HEK293 (cell line): ENCODE measurements around the gene HNRNPC.
"Not testable (repeated sequence)": the region's sequence is repeated elsewhere in the genome, so short reads cannot be mapped to it uniquely, and the experiment has no call there.

ENCODE experiments used
- CTCF ChIA-PET: fragments of 350-600 bp; formaldehyde crosslinking; extraction: SDS; loops from one replicate; lab custom pipeline; 2021; ENCODE audit warnings: antibody characterized with exemption; lab: Yijun Ruan, JAX
- POLR2A ChIA-PET: fragments of 300-600 bp; formaldehyde crosslinking; extraction: SDS; loops from one replicate; lab custom pipeline; 2020; ENCODE audit warnings: antibody characterized with exemption, inconsistent platforms; lab: Yijun Ruan, JAX
- H3K27ac ChIP-seq: fragments of 200-500 bp; sonication (Bioruptor generic); 2 replicates; pipeline ENCODE4 v1.5.1; 2014; ENCODE audit warnings: low read depth, low read length, control low read depth, inconsistent platforms; ENCODE audit errors: extremely low read depth
- H3K36me3 ChIP-seq, 2 experiments: fragments of 200-500 bp in 1 of 2; sonication (Bioruptor generic) in 1 of 2; 1 replicate in 1 of 2; 2 replicates in 1 of 2; pipeline ENCODE4 v1.5.1; 2014 to 2017; ENCODE audit warnings: inconsistent platforms in 2 of 2, low read length in 2 of 2; ENCODE audit not compliant: control insufficient read depth in 2 of 2, insufficient read depth in 1 of 2
- H3K4me1 ChIP-seq: fragments of 200-500 bp; sonication (Bioruptor generic); 2 replicates; pipeline ENCODE4 v1.5.1; 2014; ENCODE audit warnings: mild to moderate bottlenecking, low read length, inconsistent platforms; ENCODE audit not compliant: control insufficient read depth, insufficient read depth
- H3K4me3 ChIP-seq: 2 replicates; pipeline ENCODE4 v1.5.1; 2011; ENCODE audit warnings: low read depth, mild to moderate bottlenecking, control low read depth, low read length, moderate library complexity
- H3K9me3 ChIP-seq: fragments of 200-500 bp; sonication (Bioruptor generic); 2 replicates; pipeline ENCODE4 v1.5.1; 2014; ENCODE audit warnings: low read depth, low read length, inconsistent platforms; ENCODE audit not compliant: control insufficient read depth, insufficient read depth
- KLF17 ChIP-seq: fragments of 450-650 bp; formaldehyde crosslinking; IDR thresholded peaks from 2 replicates; pipeline ENCODE4 v1.5.1; 2016; ENCODE audit warnings: missing biosample characterization, missing genetic modification characterization
- KLF7 ChIP-seq: fragments of 450-650 bp; formaldehyde crosslinking; IDR thresholded peaks from 2 replicates; pipeline ENCODE4 v1.5.1; 2016; ENCODE audit warnings: missing biosample characterization, missing genetic modification characterization, borderline replicate concordance
- PRDM6 ChIP-seq: fragments of 450-650 bp; formaldehyde crosslinking; IDR thresholded peaks from 2 replicates; pipeline ENCODE4 v1.5.1; 2017; ENCODE audit warnings: missing biosample characterization, missing genetic modification characterization
- REST ChIP-seq: fragments of 450-650 bp; formaldehyde crosslinking; IDR thresholded peaks from 2 replicates; pipeline ENCODE4 v1.5.1; 2016; ENCODE audit warnings: missing biosample characterization, missing genetic modification characterization
- ZBTB48 ChIP-seq: fragments of 450-650 bp; formaldehyde crosslinking; IDR thresholded peaks from 2 replicates; pipeline ENCODE4 v1.5.1; 2016; ENCODE audit warnings: missing biosample characterization, missing genetic modification characterization
- ZNF169 ChIP-seq: fragments of 450-650 bp; formaldehyde crosslinking; IDR thresholded peaks from 2 replicates; pipeline ENCODE4 v1.5.1; 2016; ENCODE audit warnings: missing biosample characterization, missing genetic modification characterization
- ZNF175 ChIP-seq: fragments of 450-650 bp; formaldehyde crosslinking; IDR thresholded peaks from 2 replicates; pipeline ENCODE4 v1.5.1; 2016; ENCODE audit warnings: missing biosample characterization, missing genetic modification characterization
- ZNF211 ChIP-seq: fragments of 450-650 bp; formaldehyde crosslinking; IDR thresholded peaks from 2 replicates; pipeline ENCODE4 v1.5.1; 2016; ENCODE audit warnings: low read depth, missing biosample characterization, missing genetic modification characterization
- ZNF37A ChIP-seq: fragments of 450-650 bp; IDR thresholded peaks from 2 replicates; pipeline ENCODE4 v1.5.1; 2018; ENCODE audit warnings: missing biosample characterization, missing genetic modification characterization
- ZNF521 ChIP-seq: fragments of 450-650 bp; formaldehyde crosslinking; IDR thresholded peaks from 2 replicates; pipeline ENCODE4 v1.5.1; 2017; ENCODE audit warnings: missing biosample characterization, mild to moderate bottlenecking, missing genetic modification characterization
- ZNF558 ChIP-seq: fragments of 450-650 bp; formaldehyde crosslinking; IDR thresholded peaks from 2 replicates; pipeline ENCODE4 v1.5.1; 2016; ENCODE audit warnings: missing biosample characterization, missing genetic modification characterization
- ZNF561 ChIP-seq: fragments of 450-650 bp; IDR thresholded peaks from 2 replicates; pipeline ENCODE4 v1.5.1; 2018; ENCODE audit warnings: missing biosample characterization, missing genetic modification characterization, borderline replicate concordance
- ZNF571 ChIP-seq: fragments of 450-650 bp; formaldehyde crosslinking; IDR thresholded peaks from 2 replicates; pipeline ENCODE4 v1.5.0; 2017; ENCODE audit warnings: missing biosample characterization, missing genetic modification characterization
- ZNF623 ChIP-seq: fragments of 450-650 bp; formaldehyde crosslinking; IDR thresholded peaks from 2 replicates; pipeline ENCODE4 v1.5.1; 2016; ENCODE audit warnings: missing biosample characterization, missing genetic modification characterization
- TF ChIP-seq, protein P1 (sequence below): fragments of 450-650 bp; formaldehyde crosslinking; IDR thresholded peaks from 2 replicates; pipeline ENCODE4 v1.5.0; 2017; ENCODE audit warnings: missing biosample characterization, missing genetic modification characterization, borderline replicate concordance

The HNRNPC gene

GRCh38 chr14:21168055-21168454 lies 101.2 kb downstream of the HNRNPC start:
- H3K4me3 ChIP-seq = no peak overlapping the region
- ChIA-PET CTCF (interaction anchor here (1.6 kb wide), 1 partner anchor 76 kb away, joined by 4 read pairs; no protein-coding TSS in a partner anchor), POLR2A (no interaction called here)
- H3K27ac ChIP-seq = no peak overlapping the region
- TF ChIP-seq ZNF623 (no peak), PRDM6 (no peak), ZNF521 (tag by site-specific recombination) (no peak), ZNF169 (no peak), ZNF37A (tag by site-specific recombination) (no peak)
- no peaks in the 10 kb centered on the region for H3K36me3 ChIP-seq
- H3K9me3 ChIP-seq = no peaks in the 10 kb centered on the region
- peaks cover 2% of the 10 kb centered on the region; the same call in 1 of the 2 replicates for H3K4me1 ChIP-seq

DNA sequence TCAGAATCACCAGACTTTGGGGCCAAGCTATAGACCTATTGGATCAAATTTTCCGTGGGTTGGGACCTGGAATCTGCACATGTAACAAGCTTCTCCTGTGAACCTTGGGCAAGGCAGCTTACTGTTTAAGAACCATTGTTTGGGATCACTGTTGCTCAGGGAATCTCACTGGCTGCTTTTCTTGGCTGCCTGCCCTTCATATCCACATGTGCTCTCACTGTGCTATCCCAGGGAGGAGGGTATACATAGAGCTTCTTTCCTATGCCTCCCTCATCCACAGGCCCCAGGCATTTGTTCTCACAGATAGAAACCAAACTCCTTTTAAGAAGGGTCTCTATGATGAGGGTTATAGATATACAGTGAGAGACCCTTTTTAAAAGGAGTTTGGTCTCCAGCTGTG lies 103.6 kb downstream of the HNRNPC start:
- H3K4me3 ChIP-seq, H3K9me3 ChIP-seq, H3K27ac ChIP-seq, POLR2A ChIA-PET, CTCF ChIA-PET, H3K36me3 ChIP-seq, H3K4me1 ChIP-seq: not testable (repeated sequence)

DNA sequence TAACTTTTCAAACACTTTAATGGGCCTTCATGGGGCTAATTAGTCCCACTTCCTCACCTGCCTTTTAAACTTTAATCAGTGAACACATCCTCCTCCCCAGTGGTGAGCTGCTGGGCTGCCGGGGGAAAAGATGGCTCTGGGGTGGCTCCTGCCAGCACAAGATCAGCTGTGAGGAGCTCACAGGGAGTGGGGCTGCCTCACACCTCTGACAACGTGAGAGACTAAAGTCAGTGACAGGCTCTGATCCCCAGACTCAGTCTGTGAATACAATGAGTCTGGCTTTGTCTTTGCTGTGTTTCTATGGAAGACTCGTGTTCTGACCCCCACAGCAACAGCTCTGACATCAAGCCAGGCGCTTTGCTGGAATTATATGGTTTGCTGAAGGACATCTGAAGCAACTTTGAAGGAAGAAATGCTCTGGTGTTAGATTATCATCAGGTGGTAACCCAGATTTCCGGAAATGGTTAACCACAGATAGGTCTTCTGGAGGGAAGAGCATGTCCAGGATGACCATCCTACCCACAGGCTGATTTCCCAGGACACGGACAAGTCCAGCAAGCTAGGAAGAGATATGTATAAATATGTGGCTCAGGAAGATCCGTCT lies 104.1 kb downstream of the HNRNPC start:
- H3K36me3 ChIP-seq, H3K4me1 ChIP-seq, H3K27ac ChIP-seq, H3K4me3 ChIP-seq, H3K9me3 ChIP-seq, CTCF ChIA-PET, POLR2A ChIA-PET: not testable (repeated sequence)

GRCh38 chr14:21163871-21164291 lies 105.4 kb downstream of the HNRNPC start:
- Histone ChIP-seq H3K4me3 (no peak overlapping the region), H3K36me3 (no peaks in the 10 kb centered on the region), H3K27ac (no peak overlapping the region), H3K4me1 (peaks cover 2% of the 10 kb centered on the region; the same call in 1 of the 2 replicates), H3K9me3 (no peaks in the 10 kb centered on the region)
- POLR2A ChIA-PET = no interaction called here
- TF ChIP-seq KLF7 (tag by site-specific recombination) = no peak
- TF ChIP-seq ZNF211 = no peak
- TF ChIP-seq ZNF175 (tag by site-specific recombination) = no peak
- CTCF ChIA-PET = no interaction called here

GRCh38 chr14:21162081-21162480 lies 107.2 kb downstream of the HNRNPC start:
- ChIA-PET CTCF (no interaction called here), POLR2A (interaction anchor here (0.6 kb wide), 1 partner anchor 421 kb away, joined by 3 read pairs; no protein-coding TSS in a partner anchor)
- Histone ChIP-seq H3K36me3 (no peaks in the 10 kb centered on the region), H3K4me1 (peaks cover 2% of the 10 kb centered on the region; the same call in 1 of the 2 replicates), H3K27ac (no peak overlapping the region), H3K9me3 (no peaks in the 10 kb centered on the region), H3K4me3 (no peak overlapping the region)
- TF ChIP-seq ZNF561 (tag by site-specific recombination) (no peak), REST (tag by site-specific recombination) (no peak), ZNF558 (no peak), KLF17 (tag by site-specific recombination) (no peak), ZNF571 (tag by site-specific recombination) (no peak), ZBTB48 (tag by site-specific recombination) (no peak)
- TF ChIP-seq, protein P1, sequence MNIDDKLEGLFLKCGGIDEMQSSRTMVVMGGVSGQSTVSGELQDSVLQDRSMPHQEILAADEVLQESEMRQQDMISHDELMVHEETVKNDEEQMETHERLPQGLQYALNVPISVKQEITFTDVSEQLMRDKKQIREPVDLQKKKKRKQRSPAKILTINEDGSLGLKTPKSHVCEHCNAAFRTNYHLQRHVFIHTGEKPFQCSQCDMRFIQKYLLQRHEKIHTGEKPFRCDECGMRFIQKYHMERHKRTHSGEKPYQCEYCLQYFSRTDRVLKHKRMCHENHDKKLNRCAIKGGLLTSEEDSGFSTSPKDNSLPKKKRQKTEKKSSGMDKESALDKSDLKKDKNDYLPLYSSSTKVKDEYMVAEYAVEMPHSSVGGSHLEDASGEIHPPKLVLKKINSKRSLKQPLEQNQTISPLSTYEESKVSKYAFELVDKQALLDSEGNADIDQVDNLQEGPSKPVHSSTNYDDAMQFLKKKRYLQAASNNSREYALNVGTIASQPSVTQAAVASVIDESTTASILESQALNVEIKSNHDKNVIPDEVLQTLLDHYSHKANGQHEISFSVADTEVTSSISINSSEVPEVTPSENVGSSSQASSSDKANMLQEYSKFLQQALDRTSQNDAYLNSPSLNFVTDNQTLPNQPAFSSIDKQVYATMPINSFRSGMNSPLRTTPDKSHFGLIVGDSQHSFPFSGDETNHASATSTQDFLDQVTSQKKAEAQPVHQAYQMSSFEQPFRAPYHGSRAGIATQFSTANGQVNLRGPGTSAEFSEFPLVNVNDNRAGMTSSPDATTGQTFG (tag by site-specific recombination) = no peak
